Stomach smooth muscle (tissue), 2 donors: ENCODE measurements around the gene VWA5A.
"Not testable (repeated sequence)": the region's sequence is repeated elsewhere in the genome, so short reads cannot be mapped to it uniquely, and the experiment has no call there.

Source experiments
- H3K27ac ChIP-seq: one replicate; pipeline ENCODE4 v1.7.0; 2013; ENCODE audit warnings: mild to moderate bottlenecking, low read length, inconsistent platforms
- H3K27me3 ChIP-seq, 2 donors: one replicate each; pipeline ENCODE4 v1.7.0; 2013; ENCODE audit warnings: low read length in 2 of 2; ENCODE audit not compliant: insufficient read depth in 2 of 2, control insufficient read depth in 1 of 2
- H3K36me3 ChIP-seq, 2 donors: one replicate each; pipeline ENCODE4 v1.7.0; 2013; ENCODE audit warnings: low read length in 2 of 2; ENCODE audit not compliant: control insufficient read depth in 2 of 2, insufficient read depth in 2 of 2
- H3K4me1 ChIP-seq: one replicate; pipeline ENCODE4 v1.7.0; 2013; ENCODE audit warnings: low read length; ENCODE audit not compliant: control insufficient read depth, insufficient read depth
- H3K4me3 ChIP-seq, 2 donors: one replicate each; pipeline ENCODE4 v1.7.0; 2013; ENCODE audit warnings: low read length in 2 of 2
- H3K9ac ChIP-seq, 2 donors: one replicate each; pipeline ENCODE4 v1.7.0; 2013; ENCODE audit warnings: low read length in 2 of 2, mild to moderate bottlenecking in 1 of 2
- H3K9me3 ChIP-seq, 2 donors: one replicate each; pipeline ENCODE4 v1.7.0; 2013; ENCODE audit warnings: low read length in 2 of 2; ENCODE audit not compliant: control insufficient read depth in 2 of 2
- donor health status: healthy.
- donor health status: Pancreatic carcinoma.

The VWA5A gene

DNA sequence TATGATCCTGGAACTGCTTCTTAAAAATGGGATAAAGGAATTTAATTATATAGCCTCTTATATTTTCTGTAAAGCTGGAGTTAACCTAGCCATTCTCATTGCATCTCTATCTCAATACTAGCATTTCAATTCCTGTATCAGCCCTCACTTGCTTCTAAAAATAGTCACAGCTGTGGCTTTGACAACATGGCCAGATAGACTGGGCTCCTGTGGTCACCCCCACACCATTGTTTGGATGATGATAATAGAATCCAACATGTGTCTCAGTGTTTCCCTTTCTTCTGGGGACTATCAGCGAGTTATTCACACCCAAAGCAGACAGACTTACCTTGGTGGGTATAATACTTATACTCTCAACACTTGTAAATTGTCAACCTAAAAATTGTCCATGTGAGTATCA is 6.9 kb downstream of the VWA5A start:
- H3K27me3 ChIP-seq = no peaks in the 10 kb centered on the region
- no peak overlapping the region for H3K27ac ChIP-seq
- peaks cover 42 to 44% of the 10 kb centered on the region in 2 donors for H3K36me3 ChIP-seq
- H3K4me3 ChIP-seq = no peak overlapping the region
- no peaks in the 10 kb centered on the region for H3K9me3 ChIP-seq
- H3K4me1 ChIP-seq = no peaks in the 10 kb centered on the region
- no peak overlapping the region for H3K9ac ChIP-seq

DNA sequence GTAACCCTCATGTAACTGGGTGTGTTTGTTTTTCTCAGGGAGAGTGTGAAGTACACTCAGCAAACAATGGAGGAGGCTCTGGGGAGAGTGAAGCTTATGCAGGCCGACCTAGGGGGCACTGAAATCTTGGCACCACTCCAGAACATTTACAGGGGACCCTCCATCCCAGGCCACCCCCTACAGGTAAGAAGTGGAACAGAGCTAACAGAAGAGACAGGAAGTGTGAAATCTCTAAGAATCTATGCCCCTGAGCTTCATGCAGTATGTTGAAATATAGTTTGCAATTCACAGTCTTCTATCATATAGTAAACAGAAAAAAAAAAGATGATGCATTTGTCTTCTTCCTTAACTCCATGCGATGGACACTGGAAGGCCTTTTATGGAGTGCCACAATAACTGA is 8.4 kb downstream of the VWA5A start:
- Histone ChIP-seq H3K4me3 (no peak overlapping the region), H3K36me3 (peaks cover 35 to 37% of the 10 kb centered on the region in 2 donors), H3K4me1 (no peaks in the 10 kb centered on the region)

DNA sequence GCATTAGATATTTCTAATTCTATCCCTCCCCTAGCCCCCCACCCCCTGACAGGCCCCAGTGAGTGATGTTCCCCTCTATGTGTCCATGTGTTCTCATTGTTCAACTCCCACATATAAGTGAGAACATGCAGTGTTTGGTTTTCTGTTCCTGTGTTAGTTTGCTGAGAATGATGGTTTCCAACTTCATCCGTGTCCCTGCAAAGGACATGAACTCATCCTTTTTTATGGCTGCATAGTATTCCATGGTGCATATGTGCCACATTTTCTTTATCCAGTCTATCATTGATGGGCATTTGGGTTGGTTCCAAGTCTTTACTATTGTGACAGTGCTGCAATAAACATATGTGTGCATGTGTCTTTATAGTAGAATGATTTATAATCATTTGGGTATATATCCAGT is 11.9 kb downstream of the VWA5A start:
- not testable (repeated sequence) for H3K27ac ChIP-seq, H3K27me3 ChIP-seq, H3K9me3 ChIP-seq, H3K9ac ChIP-seq, H3K4me3 ChIP-seq, H3K4me1 ChIP-seq
- peaks cover 15 to 19% of the 10 kb centered on the region in 2 donors for H3K36me3 ChIP-seq

More for the DNA sequence above, 8.4 kb downstream of the VWA5A start:
- H3K27ac ChIP-seq = no peak overlapping the region
- H3K27me3 ChIP-seq = no peaks in the 10 kb centered on the region
- no peaks in the 10 kb centered on the region for H3K9me3 ChIP-seq
- H3K9ac ChIP-seq = no peak overlapping the region

DNA sequence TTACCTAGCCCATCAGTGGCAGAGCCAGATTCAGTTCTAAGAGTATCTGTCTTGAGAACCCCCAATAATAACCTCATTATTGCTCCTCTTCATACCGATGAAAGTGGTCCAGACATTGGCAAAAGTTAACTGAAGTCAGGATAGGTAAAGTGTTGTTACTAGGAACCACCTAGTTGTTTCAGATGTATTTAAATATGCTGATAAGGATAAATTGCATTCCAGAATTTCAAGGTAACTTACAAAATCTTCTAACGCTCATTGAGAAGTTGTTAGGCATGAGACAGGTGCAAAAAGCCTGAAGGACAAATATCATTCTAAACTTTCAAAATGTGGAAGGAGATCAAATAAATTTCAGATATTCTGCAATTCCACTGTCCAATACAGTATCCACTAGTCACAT is 27.8 kb downstream of the VWA5A start:
- Histone ChIP-seq H3K9me3 (no peaks in the 10 kb centered on the region), H3K9ac (no peak overlapping the region), H3K4me3 (no peak overlapping the region), H3K36me3 (peaks cover 26% of the 10 kb centered on the region in 2 donors), H3K27ac (no peak overlapping the region), H3K27me3 (no peaks in the 10 kb centered on the region), H3K4me1 (no peaks in the 10 kb centered on the region)

DNA sequence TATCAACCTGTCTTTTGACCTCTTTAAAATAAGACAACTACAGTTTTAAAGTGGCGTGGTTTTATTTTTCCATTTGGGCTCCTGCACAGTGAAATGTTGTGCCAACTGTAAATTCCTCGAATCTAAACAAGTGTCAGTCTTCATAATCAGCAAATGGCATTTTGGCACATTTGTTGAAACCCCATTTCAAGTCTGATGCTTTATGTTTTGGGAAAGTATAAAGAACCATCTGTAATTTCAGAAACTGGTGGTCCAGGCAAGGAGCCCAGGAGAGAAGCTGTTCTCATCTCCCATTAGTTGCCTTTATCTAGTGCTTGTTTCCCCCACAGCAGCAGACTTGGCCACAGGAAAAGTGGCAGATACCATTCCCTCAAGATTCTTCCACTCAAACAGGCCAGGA is 32.7 kb downstream of the VWA5A start:
- Histone ChIP-seq H3K36me3 (peaks cover 7 to 13% of the 10 kb centered on the region in 2 donors), H3K4me3 (no peak overlapping the region), H3K4me1 (no peaks in the 10 kb centered on the region), H3K9ac (no peak overlapping the region), H3K27me3 (no peaks in the 10 kb centered on the region), H3K27ac (no peak overlapping the region), H3K9me3 (no peaks in the 10 kb centered on the region)

DNA sequence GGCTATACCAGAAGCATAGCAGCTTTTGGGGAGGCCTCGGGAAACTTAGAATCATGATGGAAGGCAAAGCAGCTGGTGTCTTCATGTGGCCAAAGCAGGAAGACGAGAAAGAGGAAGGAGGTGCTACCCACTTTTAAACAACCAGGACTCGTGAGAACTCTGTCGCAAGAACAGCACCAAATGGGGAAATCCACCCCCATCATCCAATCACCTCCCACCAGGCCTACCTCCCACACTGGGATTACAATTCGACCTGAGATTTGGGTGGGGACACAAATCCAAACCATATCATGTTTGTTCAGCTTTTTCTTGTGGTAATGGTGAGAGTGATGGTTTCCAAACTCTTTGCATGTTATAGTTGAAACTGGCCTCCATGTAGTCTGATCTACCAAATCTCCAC is 35.4 kb downstream of the VWA5A start:
- Histone ChIP-seq H3K9me3 (no peaks in the 10 kb centered on the region), H3K27ac (no peak overlapping the region), H3K36me3 (peaks cover 0 to 2% of the 10 kb centered on the region in 2 donors), H3K4me3 (no peak overlapping the region), H3K9ac (no peak overlapping the region), H3K27me3 (no peaks in the 10 kb centered on the region), H3K4me1 (no peaks in the 10 kb centered on the region)

DNA sequence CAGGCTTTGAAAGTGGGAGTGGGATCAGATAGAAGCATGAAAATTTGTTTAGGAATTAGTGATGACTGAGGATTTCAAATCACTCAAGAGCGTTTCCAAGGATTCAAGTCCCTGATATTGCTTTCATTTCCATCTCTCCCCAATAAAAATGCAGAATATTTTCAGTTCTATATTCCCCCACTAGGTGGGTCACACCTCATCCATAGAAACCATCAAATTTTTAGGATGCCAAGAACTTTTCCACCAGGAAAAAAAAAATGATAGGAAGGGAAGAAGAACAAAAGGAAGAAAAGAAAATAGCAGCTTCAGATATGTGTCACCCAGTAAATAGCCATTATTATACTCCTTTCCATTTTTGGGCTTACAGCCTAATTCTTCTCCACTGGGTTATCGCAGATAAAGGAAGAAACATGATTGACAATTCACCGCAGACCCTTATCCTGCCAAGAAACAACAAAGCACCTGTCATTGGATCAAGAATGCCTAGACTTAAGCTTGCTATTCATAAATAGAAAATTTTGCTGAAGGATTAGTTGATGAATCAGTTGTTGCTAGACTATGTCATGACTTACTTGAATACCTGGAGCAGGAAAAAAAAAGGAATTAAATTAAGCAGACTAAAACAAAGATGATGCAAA is 37.6 kb downstream of the VWA5A start:
- no peaks in the 10 kb centered on the region for H3K9me3 ChIP-seq

DNA sequence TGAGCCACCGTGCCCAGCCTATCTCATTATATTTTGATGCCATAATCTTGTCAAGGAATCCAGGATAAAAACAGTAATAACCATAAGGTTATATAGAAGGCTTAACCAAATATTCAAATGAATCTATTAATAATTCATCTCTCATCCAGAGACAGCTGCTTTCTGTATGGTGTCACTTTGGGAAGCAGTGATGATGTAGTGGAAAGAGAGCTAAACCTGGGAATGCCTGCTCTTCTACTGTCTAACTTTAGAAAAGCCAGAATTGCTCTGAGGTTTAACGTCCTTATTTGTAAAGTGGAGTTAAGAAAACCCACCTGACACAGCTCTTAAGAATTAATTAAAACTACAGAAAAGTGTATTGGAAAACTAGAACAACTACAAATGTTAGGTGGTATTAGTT is 38.6 kb downstream of the VWA5A start:
- Histone ChIP-seq H3K9me3 (no peaks in the 10 kb centered on the region), H3K36me3 (no peaks in the 10 kb centered on the region), H3K9ac (no peak overlapping the region), H3K27me3 (no peaks in the 10 kb centered on the region), H3K27ac (no peak overlapping the region), H3K4me1 (no peaks in the 10 kb centered on the region), H3K4me3 (no peak overlapping the region)

More for the DNA sequence above, 37.6 kb downstream of the VWA5A start:
- no peaks in the 10 kb centered on the region for H3K36me3 ChIP-seq
- H3K27me3 ChIP-seq = no peaks in the 10 kb centered on the region
- H3K4me1 ChIP-seq = no peaks in the 10 kb centered on the region
- H3K27ac ChIP-seq = no peak overlapping the region
- no peak overlapping the region for H3K4me3 ChIP-seq
- no peak overlapping the region for H3K9ac ChIP-seq

DNA sequence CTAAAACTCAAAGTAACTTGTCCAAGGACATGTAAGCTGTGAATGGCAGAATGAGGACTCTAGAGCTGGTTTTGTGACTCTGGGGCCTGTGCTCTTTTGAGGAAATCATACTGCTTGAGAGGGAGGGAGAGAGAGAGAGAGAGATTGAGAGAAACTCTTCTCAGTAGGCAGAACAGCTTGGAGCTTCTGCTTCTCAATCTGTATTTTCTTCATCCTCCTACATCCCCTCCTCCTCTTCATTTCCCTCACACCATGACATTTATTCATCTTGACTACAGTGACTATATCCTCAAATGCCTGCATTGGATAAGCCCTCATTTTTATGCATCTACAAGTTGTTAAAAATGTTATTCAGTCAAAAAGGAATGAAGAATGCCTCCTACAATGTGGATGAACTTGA is 44.2 kb downstream of the VWA5A start:
- Histone ChIP-seq H3K9me3 (no peaks in the 10 kb centered on the region), H3K4me3 (no peak overlapping the region), H3K36me3 (no peaks in the 10 kb centered on the region), H3K9ac (no peak overlapping the region), H3K27me3 (no peaks in the 10 kb centered on the region), H3K4me1 (no peaks in the 10 kb centered on the region), H3K27ac (no peak overlapping the region)

DNA sequence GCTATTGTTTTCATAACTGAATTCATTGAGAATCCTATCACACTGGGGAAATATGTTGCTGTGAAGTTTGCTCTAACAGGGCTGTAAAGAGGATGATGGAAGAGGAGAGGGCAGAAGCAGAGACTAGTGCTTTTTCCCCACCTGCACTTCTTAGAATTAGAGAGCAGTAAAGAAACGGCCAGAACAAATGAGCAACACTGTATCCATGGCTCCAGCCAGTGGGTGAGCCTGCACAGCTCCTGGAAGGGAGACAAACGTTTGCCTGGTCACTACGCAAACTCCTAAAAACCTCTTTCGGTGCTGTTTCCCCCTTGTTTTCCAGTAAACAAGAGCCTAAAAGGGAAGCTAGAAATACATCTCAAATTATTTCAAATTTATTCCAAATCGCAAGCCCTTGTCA is 45.7 kb downstream of the VWA5A start:
- no peak overlapping the region for H3K4me3 ChIP-seq
- no peaks in the 10 kb centered on the region for H3K4me1 ChIP-seq
- H3K27me3 ChIP-seq = no peaks in the 10 kb centered on the region
- no peak overlapping the region for H3K9ac ChIP-seq
- H3K27ac ChIP-seq = no peak overlapping the region
- no peaks in the 10 kb centered on the region for H3K9me3 ChIP-seq
- no peaks in the 10 kb centered on the region for H3K36me3 ChIP-seq

DNA sequence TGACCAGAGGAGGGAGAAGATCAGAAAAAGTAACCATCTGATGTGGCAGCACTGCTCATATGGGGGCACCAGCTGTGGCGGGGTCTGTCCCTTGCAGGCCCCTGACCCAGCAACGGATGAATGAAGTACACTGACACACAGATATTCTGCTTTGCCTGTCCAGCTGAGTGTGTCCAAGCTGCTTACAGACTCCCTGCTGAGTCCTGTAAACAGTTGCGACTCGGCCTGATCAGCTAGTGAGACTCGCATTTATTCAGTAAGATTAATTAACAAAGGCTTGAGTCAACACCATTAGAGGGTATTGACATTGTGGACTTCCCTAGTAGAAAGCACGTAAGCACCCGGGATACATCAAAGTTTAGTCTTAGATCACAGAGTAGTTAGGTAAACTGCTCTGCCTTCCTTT is 52.6 kb downstream of the VWA5A start:
- Histone ChIP-seq H3K4me3 (no peak overlapping the region), H3K4me1 (no peaks in the 10 kb centered on the region), H3K9me3 (no peaks in the 10 kb centered on the region), H3K27me3 (peaks cover 0 to 3% of the 10 kb centered on the region in 2 donors), H3K9ac (no peak overlapping the region), H3K27ac (no peak overlapping the region), H3K36me3 (no peaks in the 10 kb centered on the region)
